Ovary (tissue), 10 donors: ENCODE data around the gene DRAP1. TPM values are rescaled to one million over a fixed set of nuclear protein-coding genes. Genes with fewer than 3 reads are reported as not detected.
A peak's percentile ranks its signal among the peaks of the same experiment; 100 is the strongest.

Experiments
- DNase-seq, 5 donors: peaks; one replicate each; pipeline ENCODE4 v3.0.0-alpha.2; 2019 to 2020
- H3K27ac ChIP-seq, 2 donors: fragments of 200-600 bp; one replicate each; pipeline versions ENCODE4 v1.5.1 to v1.8.0; 2019 to 2022
- H3K27me3 ChIP-seq: fragments of 200-600 bp; one replicate; pipeline ENCODE4 v1.8.0; 2022
- H3K36me3 ChIP-seq: fragments of 200-600 bp; sonication (generic); one replicate; pipeline ENCODE4 v1.5.1; 2019
- H3K4me1 ChIP-seq: one replicate; pipeline ENCODE4 v1.8.1; 2013; ENCODE audit warnings: mild to moderate bottlenecking, moderate library complexity; ENCODE audit not compliant: insufficient read depth
- H3K4me3 ChIP-seq: fragments of 200-600 bp; sonication (generic); one replicate; pipeline ENCODE4 v1.5.1; 2017
- H3K9me3 ChIP-seq, 2 donors: fragments of 200-600 bp in 1 of 2; sonication (generic) in 1 of 2; one replicate each; pipeline versions ENCODE4 v1.5.1 to v1.8.1; 2013 to 2019; ENCODE audit warnings: mild to moderate bottlenecking in 1 of 2, moderate library complexity in 1 of 2
- CTCF ChIP-seq, 3 donors: fragments of 450-650 bp in 2 of 3; fragments of 200-600 bp in 1 of 3; IDR thresholded peaks; one replicate each; pipeline versions ENCODE4 v1.5.1 to v1.8.0; 2016 to 2022; ENCODE audit warnings: antibody characterized with exemption in 3 of 3, mild to moderate bottlenecking in 1 of 3
- EP300 ChIP-seq: sonication (generic); formaldehyde crosslinking; IDR thresholded peaks from one replicate; pipeline ENCODE4 v1.6.1; 2017; ENCODE audit warnings: antibody characterized with exemption
- POLR2A ChIP-seq: fragments of 450-650 bp; IDR thresholded peaks from one replicate; pipeline ENCODE4 v1.6.1; 2017; ENCODE audit warnings: antibody characterized with exemption, mild to moderate bottlenecking, moderate library complexity
- WGBS, 3 donors: extraction: QIAGEN DNeasy Blood & Tissue Kit in 1 of 3; methylation state at CpG; one replicate each; pipeline versions ENCODE4 v1.1.5 to v1.1.7; 2013 to 2017; 5-methylcytosine and 5-hydroxymethylcytosine counted together
- intact Hi-C, 4 donors: fragments of 100-400 bp; cut with DNase I; formaldehyde crosslinking; loops; one replicate each; pipeline versions ENCODE4 v1.11.0 to v1.15.1; 2022 to 2023
- long read RNA-seq, 3 donors: library from polyadenylated mRNA in 2 of 3; unstranded in 2 of 3; transcript quantifications; one replicate each; pipeline ENCODE4 v2.0.0 and lab custom pipeline, GENCODE V29; 2021 to 2026
- polyA plus RNA-seq, 2 donors: library from polyadenylated mRNA; stranded (reverse); fragments of 200-250 nt in 1 of 2; fragments of 350-450 nt in 1 of 2; fragmentation: Illumina TruSeq in 1 of 2; extraction: RNeasy Lipid Tissue Mini Kit (QIAGEN cat#74804) in 1 of 2; gene quantifications; one replicate each; pipeline ENCODE4 v1.2.3, GENCODE V29; 2013 to 2014
- total RNA-seq, 7 donors: library from RNA; depleted of rRNA in 2 of 7; stranded (reverse); fragments of >200 nt in 2 of 7; fragmentation: NEBNext Ultra II Directional in 3 of 7; extraction: Animal tissue kit (Norgen Biotek cat#: 25700) in 3 of 7; gene quantifications; one replicate each; pipeline versions ENCODE4 v1.1.0 to v1.2.4, GENCODE V29; 2016 to 2023
- donor health status: DM: no; HTN: no; CAD: no; lungs with moderate emphysema.
- donor health status: DM: no; HTN: no; CAD: no.
- donor health status: Bipolar disorder and iron deficiency.
- donor health status: DM: yes; HTN: yes; CAD: no.
- donor health status: DM: no; HTN: no; CAD: no.
- donor health status: DM: yes; HTN: yes; CAD: no.

The DRAP1 gene
- total RNA-seq (10 to 100 TPM; 40.2 to 84.4 (median 78.3) TPM), polyA plus RNA-seq (10 to 100 TPM; 22.2 to 86.7 TPM)
- long read RNA-seq, donor 1, transcript DRAP1-201 (7 exons, 989 nt): major isoform, 20 of 28 reads
- long read RNA-seq, donor 1, partial matches to known transcripts: 3 of 28 reads
- long read RNA-seq, donor 1, other reads (novel, unspliced or antisense): 3 of 28 reads
- long read RNA-seq, donor 2, transcript DRAP1-209 (4 exons, 453 nt): minor isoform, 16 of 156 reads
- long read RNA-seq, donor 2, transcript DRAP1-201 (7 exons, 989 nt): major isoform, 120 of 156 reads
- long read RNA-seq, donor 2, transcript DRAP1-208 (6 exons, 751 nt): minor isoform, 6 of 156 reads
- long read RNA-seq, donor 2, partial matches to known transcripts: 10 of 156 reads
- long read RNA-seq, donor 2, other reads (novel, unspliced or antisense): 0 of 156 reads
- long read RNA-seq, donor 3, transcript DRAP1-201 (7 exons, 989 nt): major isoform, 101 of 118 reads
- long read RNA-seq, donor 3, transcript DRAP1-209 (4 exons, 453 nt): minor isoform, 5 of 118 reads
- long read RNA-seq, donor 3, partial matches to known transcripts: 3 of 118 reads
- long read RNA-seq, donor 3, other reads (novel, unspliced or antisense): 5 of 118 reads

GRCh38 chr11:65919141-65919572 lies at the start of gene DRAP1:
DRAP1 (plus strand) TSS chr11:65919426; CDS start chr11:65919502, 76 bp downstream.
- peak within 1 kb of the TSS; percentile 92 for H3K4me3 ChIP-seq
- intact Hi-C loops: loop anchor here in 1 of 4 donors (2.0 kb wide), 1 partner anchor 30 kb away; the partner anchor contains the start of gene FIBP

GRCh38 chr11:65869643-65870306 lies 49.5 kb upstream of the DRAP1 start:
- peaks cover 4% of the 10 kb centered on the region for H3K4me1 ChIP-seq
- H3K9me3 ChIP-seq: no peaks in the 10 kb centered on the region
- intact Hi-C loops: no loop called here
- no peak overlapping the region for H3K27ac ChIP-seq
- no peaks in the 10 kb centered on the region for H3K36me3 ChIP-seq
- no peaks in the 10 kb centered on the region for H3K27me3 ChIP-seq
- 76 to 81% (median 79%) methylated on average over 21 to 24 of the region's 24 CpGs for WGBS, 3 donors
- TF ChIP-seq EP300 (no peak), CTCF (IDR thresholded peaks at IDR 0.05) (no peak), POLR2A (no peak)
- no peak overlapping the region for H3K4me3 ChIP-seq
- DNase-seq: peak in 3 of 5 donors; percentile 21 to 44 (median 34)

More at GRCh38 chr11:65919141-65919572, at the start of gene DRAP1:
- TF ChIP-seq POLR2A: peak; percentile 63
- TF ChIP-seq CTCF (IDR thresholded peaks at IDR 0.05): no peak
- H3K27me3 ChIP-seq: no peaks in the 10 kb centered on the region
- no peaks in the 10 kb centered on the region for H3K9me3 ChIP-seq
- peaks cover 37% of the 10 kb centered on the region for H3K4me1 ChIP-seq
- H3K36me3 ChIP-seq: no peaks in the 10 kb centered on the region
- 1% methylated on average over 23 to 59 of the region's 59 CpGs for WGBS, 3 donors
- peak within 1 kb of the TSS; percentile 79 to 84 for H3K27ac ChIP-seq
- peak; percentile 99 for DNase-seq

GRCh38 chr11:65870307-65870658 lies 48.9 kb upstream of the DRAP1 start:
- DNase-seq: peak in 2 of 5 donors; percentile 21 to 32
- peaks cover 4% of the 10 kb centered on the region for H3K4me1 ChIP-seq

More at GRCh38 chr11:65870307-65870658, 48.9 kb upstream of the DRAP1 start:
- TF ChIP-seq POLR2A: no peak
- no peak for TF ChIP-seq EP300
- TF ChIP-seq CTCF (IDR thresholded peaks at IDR 0.05): no peak
- no peak overlapping the region for H3K27ac ChIP-seq
- 73 to 84% (median 76%) methylated on average over 11 of the region's 11 CpGs for WGBS, 3 donors
- no peaks in the 10 kb centered on the region for H3K9me3 ChIP-seq
- no peak overlapping the region for H3K4me3 ChIP-seq
- H3K36me3 ChIP-seq: no peaks in the 10 kb centered on the region
- no peaks in the 10 kb centered on the region for H3K27me3 ChIP-seq
- intact Hi-C loops: no loop called here
